ENCODE measurements around the gene RNU6-7. TPM values are rescaled to one million over a fixed set of nuclear protein-coding genes. Genes with fewer than 3 reads are reported as not detected.

The RNU6-7 gene
- total RNA-seq, 4 donors from 2014 or later, result not detected

DNA sequence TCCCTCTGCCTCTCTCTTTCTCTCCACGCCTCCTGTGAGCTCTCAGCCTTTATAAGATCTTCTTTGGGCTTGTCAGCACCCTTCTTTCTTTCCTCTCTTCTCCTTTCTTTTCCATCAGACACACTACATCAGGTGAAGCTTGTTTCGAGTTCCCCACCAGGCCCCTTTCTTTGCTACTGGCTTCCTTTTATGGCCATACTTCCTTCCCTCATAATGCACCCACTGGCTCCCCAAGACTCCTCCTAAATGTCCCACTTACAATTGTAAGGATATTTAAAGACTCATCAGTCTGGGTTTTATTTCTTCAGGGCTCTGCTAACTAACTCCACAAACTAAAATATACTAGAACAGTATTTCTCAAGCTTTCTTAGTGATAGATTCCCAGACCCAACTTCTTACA lies 4.7 kb downstream of the RNU6-7 start:
- 72 to 76% methylated on average over 2 of the region's 2 CpGs for WGBS, 2 donors
- no peak for DNase-seq (ENCODE audit: low spot score in 2 of 2)
- TF ChIP-seq POLR2A (IDR thresholded peaks at IDR 0.05), result no peak
- intact Hi-C loops (cut with DNase I; ENCODE audit: low total_unique reads), result no loop called here
- H3K4me3 ChIP-seq (ENCODE audit: low read depth, poor library complexity, severe bottlenecking), result no peak overlapping the region

DNA sequence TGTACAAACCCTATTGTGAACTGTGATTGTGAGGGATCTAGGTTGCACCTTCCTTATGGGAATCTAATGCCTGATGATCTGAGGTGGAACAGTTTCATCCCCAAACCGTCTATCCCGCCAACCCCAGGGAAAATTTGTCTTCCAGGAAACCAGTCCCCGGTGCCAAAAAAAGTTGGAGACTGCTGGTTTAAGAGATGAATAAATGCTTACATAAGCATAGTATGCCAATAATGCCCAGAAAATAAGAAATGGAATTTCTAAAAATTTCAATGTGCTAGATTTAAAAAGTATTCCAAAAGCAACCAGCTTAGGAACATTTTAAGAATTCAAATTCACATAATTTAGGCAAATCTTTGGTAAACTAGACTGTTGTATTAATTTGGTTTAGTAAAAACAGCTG lies 6.6 kb downstream of the RNU6-7 start:
- TF ChIP-seq, protein P1, sequence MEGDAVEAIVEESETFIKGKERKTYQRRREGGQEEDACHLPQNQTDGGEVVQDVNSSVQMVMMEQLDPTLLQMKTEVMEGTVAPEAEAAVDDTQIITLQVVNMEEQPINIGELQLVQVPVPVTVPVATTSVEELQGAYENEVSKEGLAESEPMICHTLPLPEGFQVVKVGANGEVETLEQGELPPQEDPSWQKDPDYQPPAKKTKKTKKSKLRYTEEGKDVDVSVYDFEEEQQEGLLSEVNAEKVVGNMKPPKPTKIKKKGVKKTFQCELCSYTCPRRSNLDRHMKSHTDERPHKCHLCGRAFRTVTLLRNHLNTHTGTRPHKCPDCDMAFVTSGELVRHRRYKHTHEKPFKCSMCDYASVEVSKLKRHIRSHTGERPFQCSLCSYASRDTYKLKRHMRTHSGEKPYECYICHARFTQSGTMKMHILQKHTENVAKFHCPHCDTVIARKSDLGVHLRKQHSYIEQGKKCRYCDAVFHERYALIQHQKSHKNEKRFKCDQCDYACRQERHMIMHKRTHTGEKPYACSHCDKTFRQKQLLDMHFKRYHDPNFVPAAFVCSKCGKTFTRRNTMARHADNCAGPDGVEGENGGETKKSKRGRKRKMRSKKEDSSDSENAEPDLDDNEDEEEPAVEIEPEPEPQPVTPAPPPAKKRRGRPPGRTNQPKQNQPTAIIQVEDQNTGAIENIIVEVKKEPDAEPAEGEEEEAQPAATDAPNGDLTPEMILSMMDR (IDR thresholded peaks at IDR 0.05), result no peak
- no peak for TF ChIP-seq POLR2A (IDR thresholded peaks at IDR 0.05)
- no peak for DNase-seq (ENCODE audit: low spot score in 2 of 2)
- H3K4me3 ChIP-seq (ENCODE audit: low read depth, poor library complexity, severe bottlenecking), result no peak overlapping the region
- intact Hi-C loops (cut with DNase I; ENCODE audit: low total_unique reads), result no loop called here
- 54 to 56% methylated on average over 3 of the region's 3 CpGs for WGBS, 2 donors

DNA sequence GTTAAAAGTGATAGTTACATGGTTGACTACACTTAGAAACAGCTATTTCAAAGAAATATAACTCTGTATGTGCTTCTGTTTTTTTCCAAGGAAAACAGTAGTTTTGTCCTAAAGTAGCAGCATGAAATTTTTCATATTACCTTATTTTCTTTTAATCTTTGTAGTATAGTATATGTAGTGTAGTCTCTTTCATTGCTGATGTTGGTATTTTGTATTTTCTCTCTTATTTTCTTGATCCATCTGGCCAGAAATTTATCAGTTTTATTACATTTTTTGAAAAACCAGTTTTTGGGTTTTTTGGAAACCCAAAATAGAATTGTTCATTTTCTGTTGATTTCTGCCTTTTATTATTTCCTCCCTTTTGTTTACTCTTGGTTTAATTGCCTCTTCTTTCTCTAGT lies 7.6 kb downstream of the RNU6-7 start:
- H3K4me3 ChIP-seq (ENCODE audit: low read depth, poor library complexity, severe bottlenecking), result no peak overlapping the region
- DNase-seq (ENCODE audit: low spot score in 2 of 2), result no peak
- intact Hi-C loops (cut with DNase I; ENCODE audit: low total_unique reads), result no loop called here
- no peak for TF ChIP-seq POLR2A (IDR thresholded peaks at IDR 0.05)
- TF ChIP-seq, protein P1 (IDR thresholded peaks at IDR 0.05), result no peak

DNA sequence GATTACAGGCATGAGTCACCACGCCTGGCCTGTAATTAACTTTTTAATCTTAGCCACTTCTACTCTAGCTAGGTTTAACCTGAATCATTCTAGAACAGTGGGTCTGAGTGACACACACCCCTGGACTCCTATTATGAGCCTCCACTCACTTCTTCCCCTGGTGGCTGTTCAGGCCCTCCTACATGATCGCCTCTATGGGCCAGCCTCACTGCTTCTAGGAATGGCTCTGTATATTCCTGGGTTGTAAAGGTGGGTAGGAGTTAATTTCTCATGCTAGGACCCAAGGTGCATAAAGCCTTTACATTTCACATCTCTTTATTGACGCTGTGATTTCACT lies 9.2 kb downstream of the RNU6-7 start:
- DNase-seq (ENCODE audit: low spot score in 2 of 2), result no peak
- TF ChIP-seq POLR2A (IDR thresholded peaks at IDR 0.05), result no peak
- TF ChIP-seq, protein P1 (IDR thresholded peaks at IDR 0.05), result no peak
- 94 to 96% methylated on average over 3 of the region's 3 CpGs for WGBS, 2 donors
- intact Hi-C loops (cut with DNase I; ENCODE audit: low total_unique reads), result no loop called here
- no peak overlapping the region for H3K4me3 ChIP-seq (ENCODE audit: low read depth, poor library complexity, severe bottlenecking)

DNA sequence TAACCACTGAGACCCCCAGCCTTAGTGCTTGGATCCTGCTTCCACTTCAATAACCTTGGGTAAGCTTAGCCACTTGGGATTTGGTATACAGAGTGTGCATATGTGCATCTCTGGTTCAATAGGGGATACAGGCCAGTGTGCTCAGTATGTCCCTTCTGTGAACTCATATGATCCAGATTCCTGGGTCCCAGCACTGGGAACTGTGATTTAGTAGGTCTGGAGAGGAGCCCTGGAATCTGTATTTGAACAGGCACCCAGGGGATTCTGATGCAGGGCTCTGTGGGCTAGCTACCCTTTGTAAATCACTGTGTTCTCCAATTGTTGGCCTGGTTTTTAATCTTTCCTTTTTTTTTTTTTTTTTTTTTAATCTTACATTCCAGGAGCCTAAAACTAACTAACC lies 11.0 kb downstream of the RNU6-7 start:
- no peak overlapping the region for H3K4me3 ChIP-seq (ENCODE audit: low read depth, poor library complexity, severe bottlenecking)
- TF ChIP-seq, protein P1 (IDR thresholded peaks at IDR 0.05), result no peak
- no peak for TF ChIP-seq POLR2A (IDR thresholded peaks at IDR 0.05)
- no peak for DNase-seq (ENCODE audit: low spot score in 2 of 2)
- intact Hi-C loops (cut with DNase I; ENCODE audit: low total_unique reads), result no loop called here

DNA sequence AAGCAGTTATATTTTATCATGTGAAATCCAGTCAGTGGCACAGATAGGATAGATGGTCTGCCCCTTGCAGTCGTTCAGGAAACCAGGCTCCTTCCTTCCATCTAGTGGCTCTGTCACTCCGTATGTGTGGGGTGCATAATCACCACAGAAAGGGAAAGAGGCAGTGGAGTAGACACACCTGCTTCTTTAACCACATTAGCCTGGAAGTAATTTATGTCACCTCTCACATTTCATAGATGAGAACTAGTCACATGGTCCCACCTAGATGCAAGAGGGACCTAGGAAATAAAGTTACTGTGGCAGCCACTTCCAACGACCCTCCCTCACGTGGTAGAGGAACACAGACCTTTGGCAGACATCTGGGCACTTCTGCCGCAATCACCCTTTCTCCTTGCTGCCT lies 15.5 kb downstream of the RNU6-7 start:
- H3K4me3 ChIP-seq (ENCODE audit: low read depth, poor library complexity, severe bottlenecking), result no peak overlapping the region
- TF ChIP-seq, protein P1 (IDR thresholded peaks at IDR 0.05), result no peak
- no peak for TF ChIP-seq POLR2A (IDR thresholded peaks at IDR 0.05)
- no peak for DNase-seq (ENCODE audit: low spot score in 2 of 2)
- intact Hi-C loops (cut with DNase I; ENCODE audit: low total_unique reads), result no loop called here
- WGBS, 2 donors, result 40 to 44% methylated on average over 5 of the region's 5 CpGs
